Measurements from ENCODE around the gene NKX2-2. TPM values are rescaled to one million over a fixed set of nuclear protein-coding genes. Genes with fewer than 3 reads are reported as not detected.

The NKX2-2 gene
- total and polyA plus RNA-seq, 11 donors = 0.19 TPM; not detected in 10

- TF ChIP-seq CTCF (IDR thresholded peaks at IDR 0.05) = no peak
- no peak for TF ChIP-seq POLR2A (IDR thresholded peaks at IDR 0.05)
- Histone ChIP-seq H3K36me3 (no peaks in the 10 kb centered on the region), H3K27me3 (peaks cover 53 to 100% (median 97%) of the 10 kb centered on the region in 9 donors), H3K4me3 (no peak overlapping the region), H3K4me1 (peaks cover 0 to 55% (median 8%) of the 10 kb centered on the region in 12 donors), H3K9me3 (no peaks in the 10 kb centered on the region), H3K27ac (no peak overlapping the region)
- 0 to 2% (median 1%) methylated on average over 13 to 14 of the region's 14 CpGs for WGBS, 4 donors
- intact Hi-C loops (cut with DNase I) = no loop called here
- ATAC-seq (no peak), DNase-seq (no peak)
Measured at GRCh38 chr20:21519136-21519584, 5.3 kb upstream of the NKX2-2 start.

GRCh38 chr20:21518292-21518991 is 4.6 kb upstream of the NKX2-2 start:
- intact Hi-C loops (cut with DNase I) = no loop called here
- peaks cover 0 to 62% (median 12%) of the 10 kb centered on the region in 12 donors for H3K4me1 ChIP-seq

GRCh38 chr20:21517566-21518277 is 3.9 kb upstream of the NKX2-2 start:
- Histone ChIP-seq H3K9me3 (no peaks in the 10 kb centered on the region), H3K27me3 (peaks cover 50 to 100% (median 97%) of the 10 kb centered on the region in 9 donors), H3K36me3 (no peaks in the 10 kb centered on the region), H3K4me1 (peaks cover 0 to 62% (median 17%) of the 10 kb centered on the region in 12 donors), H3K4me3 (no peak overlapping the region), H3K27ac (no peak overlapping the region)
- intact Hi-C loops (cut with DNase I) = no loop called here
- WGBS, 4 donors = 2 to 5% (median 2%) methylated on average over 23 to 32 of the region's 32 CpGs
- DNase-seq (no peak), ATAC-seq (no peak)
- TF ChIP-seq CTCF (IDR thresholded peaks at IDR 0.05) = no peak
- TF ChIP-seq POLR2A (IDR thresholded peaks at IDR 0.05) = no peak

More at GRCh38 chr20:21518292-21518991, 4.6 kb upstream of the NKX2-2 start:
- Histone ChIP-seq H3K27ac (no peak overlapping the region), H3K36me3 (no peaks in the 10 kb centered on the region), H3K4me3 (no peak overlapping the region), H3K9me3 (no peaks in the 10 kb centered on the region), H3K27me3 (peaks cover 56 to 100% (median 97%) of the 10 kb centered on the region in 9 donors)
- ATAC-seq = peak in 1 of 4 donors; percentile 17
- no peak for TF ChIP-seq POLR2A (IDR thresholded peaks at IDR 0.05)
- TF ChIP-seq CTCF (IDR thresholded peaks at IDR 0.05) = no peak
- WGBS, 4 donors = 1 to 2% (median 1%) methylated on average over 34 to 37 of the region's 37 CpGs
- DNase-seq = no peak

- peaks cover 50 to 100% (median 100%) of the 10 kb centered on the region in 9 donors for H3K27me3 ChIP-seq
- H3K4me1 ChIP-seq = peaks cover 0 to 62% (median 22%) of the 10 kb centered on the region in 12 donors
- no peaks in the 10 kb centered on the region for H3K36me3 ChIP-seq
- ATAC-seq (no peak), DNase-seq (no peak)
- 2 to 3% (median 3%) methylated on average over 30 to 32 of the region's 32 CpGs for WGBS, 4 donors
- intact Hi-C loops (cut with DNase I) = no loop called here
- H3K9me3 ChIP-seq = no peaks in the 10 kb centered on the region
- TF ChIP-seq POLR2A (IDR thresholded peaks at IDR 0.05) (no peak), CTCF (IDR thresholded peaks at IDR 0.05) (no peak)
- H3K27ac ChIP-seq = no peak overlapping the region
- no peak overlapping the region for H3K4me3 ChIP-seq
Measured at GRCh38 chr20:21516861-21517565, 3.1 kb upstream of the NKX2-2 start.
